Stomach (tissue), 4 donors: ENCODE data around the gene SLC26A2.

ENCODE experiments used
- CTCF ChIP-seq, 7 experiments: fragments of 450-650 bp in 4 of 7; fragments of 200-600 bp in 3 of 7; sonication (generic) in 3 of 7; IDR thresholded peaks; one replicate each; pipeline ENCODE4 v1.5.1; 2016 to 2019; ENCODE audit warnings: antibody characterized with exemption in 7 of 7, control low read depth in 2 of 7, mild to moderate bottlenecking in 1 of 7
- POLR2A ChIP-seq, 4 donors: fragments of 450-650 bp; IDR thresholded peaks; one replicate each; pipeline ENCODE4 v1.6.1; 2016; ENCODE audit warnings: antibody characterized with exemption in 4 of 4, control low read depth in 2 of 4, mild to moderate bottlenecking in 1 of 4, moderate library complexity in 1 of 4
- POLR2AphosphoS5 ChIP-seq, 3 donors: sonication (generic); formaldehyde crosslinking; IDR thresholded peaks; one replicate each; pipeline ENCODE4 v1.6.1; 2016; ENCODE audit warnings: antibody characterized with exemption in 3 of 3

GRCh38 chr5:149912226-149912871 is 48.2 kb upstream of the SLC26A2 start:
- TF ChIP-seq CTCF (IDR thresholded peaks at IDR 0.05): no peak
- TF ChIP-seq POLR2AphosphoS5 (IDR thresholded peaks at IDR 0.05): peak in 1 of 3 donors; percentile 11
- no peak for TF ChIP-seq POLR2A (IDR thresholded peaks at IDR 0.05)
